Coronary artery (tissue), 2 donors: ENCODE results near the gene SH3TC1.

Experiments used
- DNase-seq: peaks from one replicate; pipeline ENCODE4 v3.0.0-alpha.2; 2017; ENCODE audit warnings: low spot score
- H3K27ac ChIP-seq, 2 donors: fragments of 200-600 bp; sonication (generic); one replicate each; pipeline ENCODE4 v1.5.1; 2016 to 2019
- H3K4me3 ChIP-seq: fragments of 200-600 bp; sonication (generic); 2 replicates; pipeline ENCODE4 v1.5.1; 2016; ENCODE audit warnings: mild to moderate bottlenecking, moderate library complexity
- CTCF ChIP-seq: fragments of 200-600 bp; sonication (generic); IDR thresholded peaks from one replicate; pipeline ENCODE4 v1.5.1; 2019; ENCODE audit warnings: antibody characterized with exemption

SH3TC1 gene

GRCh38 chr4:8199594-8200301, 658 bp downstream of the SH3TC1 start:
- no peak for DNase-seq
- peak overlapping the region; percentile 74 for H3K4me3 ChIP-seq
- no peak for TF ChIP-seq CTCF
- H3K27ac ChIP-seq = peak overlapping the region; percentile 58 to 90

GRCh38 chr4:8200302-8200975, 1.3 kb downstream of the SH3TC1 start:
- Histone ChIP-seq H3K27ac (peak overlapping the region; percentile 58 to 90), H3K4me3 (peak overlapping the region; percentile 74)
- DNase-seq = no peak
- no peak for TF ChIP-seq CTCF

GRCh38 chr4:8201321-8201781, 2.3 kb downstream of the SH3TC1 start:
- no peak for TF ChIP-seq CTCF
- Histone ChIP-seq H3K27ac (peak overlapping the region in 1 of 2 donors; percentile 90), H3K4me3 (peak overlapping the region; percentile 74)
- no peak for DNase-seq

- no peak for TF ChIP-seq CTCF
- no peak overlapping the region for H3K27ac ChIP-seq
- peak overlapping the region; percentile 74 for H3K4me3 ChIP-seq
- DNase-seq = no peak
These were observed 3.3 kb downstream of the SH3TC1 start for GRCh38 chr4:8202108-8203051.

- DNase-seq = no peak
- Histone ChIP-seq H3K27ac (no peak overlapping the region), H3K4me3 (no peak overlapping the region)
- no peak for TF ChIP-seq CTCF
These were observed 3.9 kb downstream of the SH3TC1 start for GRCh38 chr4:8203052-8203401.

- DNase-seq = no peak
- no peak for TF ChIP-seq CTCF
- Histone ChIP-seq H3K4me3 (no peak overlapping the region), H3K27ac (no peak overlapping the region)
These were observed 4.7 kb downstream of the SH3TC1 start for GRCh38 chr4:8203817-8204216.
